Transverse colon (tissue), 4 donors: ENCODE data around the gene MRPS18B. TPM values are rescaled to one million over a fixed set of nuclear protein-coding genes. Genes with fewer than 3 reads are reported as not detected.

ENCODE experiments used
- DNase-seq: peaks from one replicate; pipeline ENCODE4 v3.0.0-alpha.2; 2019
- H3K27ac ChIP-seq, 4 donors: fragments of 200-600 bp; sonication (generic); 2 replicates each; pipeline ENCODE4 v1.5.1; 2016 to 2018; ENCODE audit warnings: inconsistent platforms in 4 of 4
- H3K27me3 ChIP-seq: fragments of 200-600 bp; sonication (generic); 2 replicates; pipeline ENCODE4 v1.5.1; 2017; ENCODE audit warnings: inconsistent platforms
- H3K36me3 ChIP-seq, 4 donors: fragments of 200-600 bp; sonication (generic); 2 replicates each; pipeline ENCODE4 v1.5.1; 2017 to 2019; ENCODE audit warnings: inconsistent platforms in 4 of 4
- H3K4me1 ChIP-seq, 4 donors: fragments of 200-600 bp; sonication (generic); 2 replicates each; pipeline ENCODE4 v1.5.1; 2017 to 2020; ENCODE audit warnings: inconsistent platforms in 4 of 4
- H3K4me3 ChIP-seq, 4 donors: fragments of 200-600 bp; sonication (generic); 1 replicate in 1 of 4; 2 replicates in 3 of 4; pipeline versions ENCODE4 v1.5.1 to v1.6.1; 2017 to 2019; ENCODE audit warnings: inconsistent platforms in 4 of 4
- H3K9me3 ChIP-seq, 2 donors: fragments of 200-600 bp; sonication (generic); 2 replicates each; pipeline ENCODE4 v1.5.1; 2017 to 2019; ENCODE audit warnings: inconsistent platforms in 2 of 2
- CTCF ChIP-seq, 5 experiments: fragments of 200-600 bp in 3 of 5; fragments of 450-650 bp in 2 of 5; sonication (generic) in 3 of 5; IDR thresholded peaks; 1 replicate in 2 of 5; 2 replicates in 3 of 5; pipeline ENCODE4 v1.5.1; 2016 to 2017; ENCODE audit warnings: antibody characterized with exemption in 5 of 5, inconsistent platforms in 3 of 5, mild to moderate bottlenecking in 2 of 5, moderate library complexity in 1 of 5
- EP300 ChIP-seq: sonication (generic); formaldehyde crosslinking; IDR thresholded peaks from one replicate; pipeline ENCODE4 v1.6.1; 2017; ENCODE audit warnings: antibody characterized with exemption, low read depth
- POLR2A ChIP-seq: fragments of 450-650 bp; IDR thresholded peaks from one replicate; pipeline ENCODE4 v1.6.1; 2016; ENCODE audit warnings: antibody characterized with exemption, mild to moderate bottlenecking, moderate library complexity
- POLR2AphosphoS5 ChIP-seq, 3 donors: sonication (generic); formaldehyde crosslinking; IDR thresholded peaks; one replicate each; pipeline ENCODE4 v1.6.1; 2016; ENCODE audit warnings: antibody characterized with exemption in 3 of 3
- WGBS, 2 donors: methylation state at CpG; one replicate each; pipeline ENCODE4 v1.1.5; 2018; ENCODE audit warnings: low coverage in 1 of 2; 5-methylcytosine and 5-hydroxymethylcytosine counted together
- in situ Hi-C, 4 donors: fragments of 200-750 bp; cut with MboI; loops; one replicate each; pipeline versions ENCODE4 v1.15.0 to v1.15.1; 2017; ENCODE audit warnings: low sequenced_read_pairs in 3 of 4, low pct_ligation_motif_present in 1 of 4, low pct_unique_long_range_greater_than_20kb in 1 of 4
- intact Hi-C: fragments of 100-400 bp; cut with DNase I; formaldehyde crosslinking; loops from one replicate; pipeline ENCODE4 v1.15.1; 2023; ENCODE audit warnings: low total_unique reads
- total RNA-seq, 4 donors: library from RNA; depleted of rRNA; stranded (reverse); fragments of >200 nt; gene quantifications; one replicate each; pipeline ENCODE4 v1.1.0, GENCODE V29; 2016

Gene MRPS18B
- total RNA-seq, 4 donors from 2014 or later: 6.0 to 61.9 (median 39.4) TPM

- 93 to 95% methylated on average over 8 of the region's 8 CpGs for WGBS, 2 donors
- H3K4me3 ChIP-seq: no peak overlapping the region
- H3K4me1 ChIP-seq: peaks cover under 1 to 8% (median 8%) of the 10 kb centered on the region in 4 donors
- H3K9me3 ChIP-seq: no peaks in the 10 kb centered on the region
- no peak overlapping the region for H3K27ac ChIP-seq
- H3K36me3 ChIP-seq: peaks cover 0 to 56% (median 30%) of the 10 kb centered on the region in 4 donors
- no peaks in the 10 kb centered on the region for H3K27me3 ChIP-seq
- in situ Hi-C loops: no loop called here
- TF ChIP-seq EP300 (no peak), POLR2A (no peak), CTCF (IDR thresholded peaks at IDR 0.05) (no peak), POLR2AphosphoS5 (IDR thresholded peaks at IDR 0.05) (no peak)
- DNase-seq: no peak
- intact Hi-C loops: no loop called here
Observed at GRCh38 chr6:30578051-30578450, 39.6 kb upstream of the MRPS18B start.

GRCh38 chr6:30583921-30584320 lies 33.7 kb upstream of the MRPS18B start:
- H3K4me1 ChIP-seq: no peaks in the 10 kb centered on the region
- H3K9me3 ChIP-seq: no peaks in the 10 kb centered on the region
- intact Hi-C loops: no loop called here
- 50 to 87% methylated on average over 1 to 5 of the region's 5 CpGs for WGBS, 2 donors
- peaks cover 0 to 92% (median 46%) of the 10 kb centered on the region in 4 donors for H3K36me3 ChIP-seq
- DNase-seq: no peak
- in situ Hi-C loops: no loop called here
- H3K4me3 ChIP-seq: no peak overlapping the region
- TF ChIP-seq POLR2A (no peak), POLR2AphosphoS5 (IDR thresholded peaks at IDR 0.05) (no peak), EP300 (no peak), CTCF (IDR thresholded peaks at IDR 0.05) (no peak)
- no peaks in the 10 kb centered on the region for H3K27me3 ChIP-seq
- H3K27ac ChIP-seq: no peak overlapping the region

GRCh38 chr6:30589754-30590358 lies 27.8 kb upstream of the MRPS18B start:
- H3K9me3 ChIP-seq: no peaks in the 10 kb centered on the region
- no peaks in the 10 kb centered on the region for H3K4me1 ChIP-seq
- intact Hi-C loops (no loop called here), in situ Hi-C loops (no loop called here)
- TF ChIP-seq CTCF (IDR thresholded peaks at IDR 0.05): no peak
- TF ChIP-seq EP300: no peak
- TF ChIP-seq POLR2AphosphoS5 (IDR thresholded peaks at IDR 0.05): no peak
- no peak for TF ChIP-seq POLR2A
- H3K4me3 ChIP-seq: no peak overlapping the region
- H3K36me3 ChIP-seq: peaks cover 0 to 54% (median 26%) of the 10 kb centered on the region in 4 donors
- H3K27ac ChIP-seq: no peak overlapping the region
- no peaks in the 10 kb centered on the region for H3K27me3 ChIP-seq
- WGBS, 2 donors: 67 to 91% methylated on average over 3 to 15 of the region's 15 CpGs
- no peak for DNase-seq

GRCh38 chr6:30590509-30590908 lies 27.1 kb upstream of the MRPS18B start:
- H3K9me3 ChIP-seq: no peaks in the 10 kb centered on the region
- TF ChIP-seq POLR2A (no peak), POLR2AphosphoS5 (IDR thresholded peaks at IDR 0.05) (no peak), CTCF (IDR thresholded peaks at IDR 0.05) (no peak), EP300 (no peak)
- H3K27ac ChIP-seq: no peak overlapping the region
- 84 to 86% methylated on average over 4 to 8 of the region's 8 CpGs for WGBS, 2 donors
- intact Hi-C loops: no loop called here
- H3K4me1 ChIP-seq: no peaks in the 10 kb centered on the region
- no peaks in the 10 kb centered on the region for H3K27me3 ChIP-seq
- peaks cover 0 to 48% (median 23%) of the 10 kb centered on the region in 4 donors for H3K36me3 ChIP-seq
- in situ Hi-C loops: no loop called here
- no peak for DNase-seq
- H3K4me3 ChIP-seq: no peak overlapping the region
